ENCODE measurements around the gene ATP6V0E1.

The ATP6V0E1 gene

DNA sequence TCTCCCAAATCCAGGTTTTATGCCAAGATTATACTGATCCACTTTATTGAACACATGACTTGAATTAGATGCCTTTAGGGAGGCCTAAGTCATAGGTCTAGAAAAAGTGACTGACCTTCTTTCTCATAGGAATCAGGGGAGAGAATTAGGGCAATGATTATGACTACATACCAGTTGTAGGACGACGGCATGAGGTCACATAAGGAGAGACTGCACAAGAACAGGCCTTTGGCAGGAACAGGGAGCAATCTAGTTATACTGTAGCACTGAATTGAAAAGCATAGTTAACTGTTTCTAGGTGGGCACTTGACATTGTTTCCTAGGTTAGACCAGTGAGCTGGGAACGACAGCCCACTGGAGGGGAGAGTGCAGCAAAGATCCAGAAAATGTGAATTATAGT lies 95.3 kb downstream of the ATP6V0E1 start:
- DNase-seq (ENCODE audit: low spot score) = no peak
